HEK293 (cell line): ENCODE measurements around the gene EPAS1.

Experiments
- CTCF ChIA-PET: fragments of 350-600 bp; formaldehyde crosslinking; extraction: SDS; loops from one replicate; lab custom pipeline; 2021; ENCODE audit warnings: antibody characterized with exemption; lab: Yijun Ruan, JAX
- POLR2A ChIA-PET: fragments of 300-600 bp; formaldehyde crosslinking; extraction: SDS; loops from one replicate; lab custom pipeline; 2020; ENCODE audit warnings: antibody characterized with exemption, inconsistent platforms; lab: Yijun Ruan, JAX
- H3K27ac ChIP-seq: fragments of 200-500 bp; sonication (Bioruptor generic); 2 replicates; pipeline ENCODE4 v1.5.1; 2014; ENCODE audit warnings: low read depth, low read length, control low read depth, inconsistent platforms; ENCODE audit errors: extremely low read depth
- H3K36me3 ChIP-seq, 2 experiments: fragments of 200-500 bp in 1 of 2; sonication (Bioruptor generic) in 1 of 2; 1 replicate in 1 of 2; 2 replicates in 1 of 2; pipeline ENCODE4 v1.5.1; 2014 to 2017; ENCODE audit warnings: inconsistent platforms in 2 of 2, low read length in 2 of 2; ENCODE audit not compliant: control insufficient read depth in 2 of 2, insufficient read depth in 1 of 2
- H3K4me1 ChIP-seq: fragments of 200-500 bp; sonication (Bioruptor generic); 2 replicates; pipeline ENCODE4 v1.5.1; 2014; ENCODE audit warnings: mild to moderate bottlenecking, low read length, inconsistent platforms; ENCODE audit not compliant: control insufficient read depth, insufficient read depth
- H3K4me3 ChIP-seq: 2 replicates; pipeline ENCODE4 v1.5.1; 2011; ENCODE audit warnings: low read depth, mild to moderate bottlenecking, control low read depth, low read length, moderate library complexity
- H3K9me3 ChIP-seq: fragments of 200-500 bp; sonication (Bioruptor generic); 2 replicates; pipeline ENCODE4 v1.5.1; 2014; ENCODE audit warnings: low read depth, low read length, inconsistent platforms; ENCODE audit not compliant: control insufficient read depth, insufficient read depth
- BCL11A ChIP-seq: fragments of 450-650 bp; formaldehyde crosslinking; IDR thresholded peaks from 2 replicates; pipeline ENCODE4 v1.5.1; 2016; ENCODE audit warnings: low read depth, missing biosample characterization, missing genetic modification characterization
- BCL6B ChIP-seq: fragments of 450-650 bp; formaldehyde crosslinking; IDR thresholded peaks from 2 replicates; pipeline ENCODE4 v1.5.1; 2017; ENCODE audit warnings: missing biosample characterization, missing genetic modification characterization
- GLIS1 ChIP-seq: fragments of 450-650 bp; formaldehyde crosslinking; IDR thresholded peaks from 2 replicates; pipeline ENCODE4 v1.5.1; 2016; ENCODE audit warnings: missing biosample characterization, missing genetic modification characterization
- GLIS2 ChIP-seq: fragments of 450-650 bp; formaldehyde crosslinking; IDR thresholded peaks from 2 replicates; pipeline ENCODE4 v1.5.1; 2016; ENCODE audit warnings: missing biosample characterization, missing genetic modification characterization
- PRDM4 ChIP-seq: fragments of 450-650 bp; formaldehyde crosslinking; IDR thresholded peaks from 2 replicates; pipeline ENCODE4 v1.5.1; 2017; ENCODE audit warnings: missing biosample characterization, missing genetic modification characterization
- PRDM6 ChIP-seq: fragments of 450-650 bp; formaldehyde crosslinking; IDR thresholded peaks from 2 replicates; pipeline ENCODE4 v1.5.1; 2017; ENCODE audit warnings: missing biosample characterization, missing genetic modification characterization
- SCRT1 ChIP-seq: fragments of 450-650 bp; formaldehyde crosslinking; IDR thresholded peaks from 2 replicates; pipeline ENCODE4 v1.5.1; 2016; ENCODE audit warnings: missing biosample characterization, missing genetic modification characterization, borderline replicate concordance
- SCRT2 ChIP-seq: fragments of 450-650 bp; formaldehyde crosslinking; IDR thresholded peaks from 2 replicates; pipeline ENCODE4 v1.5.1; 2016; ENCODE audit warnings: missing biosample characterization, missing genetic modification characterization
- ZBTB20 ChIP-seq: fragments of 450-650 bp; formaldehyde crosslinking; IDR thresholded peaks from 2 replicates; pipeline ENCODE4 v1.5.1; 2016; ENCODE audit warnings: missing biosample characterization, missing genetic modification characterization
- ZBTB8A ChIP-seq: fragments of 450-650 bp; formaldehyde crosslinking; IDR thresholded peaks from 2 replicates; pipeline ENCODE4 v1.5.1; 2016; ENCODE audit warnings: missing biosample characterization, missing genetic modification characterization
- ZFHX2 ChIP-seq: fragments of 450-650 bp; formaldehyde crosslinking; conservative IDR thresholded peaks from 2 replicates; pipeline ENCODE4 v1.5.1; 2016; ENCODE audit warnings: missing biosample characterization, missing genetic modification characterization
- ZNF114 ChIP-seq: fragments of 450-650 bp; formaldehyde crosslinking; IDR thresholded peaks from 2 replicates; pipeline ENCODE4 v1.5.0; 2017; ENCODE audit warnings: missing biosample characterization, missing genetic modification characterization
- ZNF366 ChIP-seq: fragments of 450-650 bp; formaldehyde crosslinking; conservative IDR thresholded peaks from 2 replicates; pipeline ENCODE4 v1.5.1; 2016; ENCODE audit warnings: missing biosample characterization, missing genetic modification characterization
- ZNF623 ChIP-seq: fragments of 450-650 bp; formaldehyde crosslinking; IDR thresholded peaks from 2 replicates; pipeline ENCODE4 v1.5.1; 2016; ENCODE audit warnings: missing biosample characterization, missing genetic modification characterization
- ZNF76 ChIP-seq: fragments of 450-650 bp; formaldehyde crosslinking; IDR thresholded peaks from 2 replicates; pipeline ENCODE4; 2016; ENCODE audit warnings: low read depth, missing biosample characterization, missing genetic modification characterization, borderline replicate concordance
- ZNF837 ChIP-seq: fragments of 450-650 bp; formaldehyde crosslinking; IDR thresholded peaks from 2 replicates; pipeline ENCODE4 v1.5.1; 2016; ENCODE audit warnings: missing biosample characterization, missing genetic modification characterization

Gene EPAS1

GRCh38 chr2:46407852-46408455 is 110.7 kb downstream of the EPAS1 start:
- Histone ChIP-seq H3K27ac (no peak overlapping the region), H3K36me3 (no peaks in the 10 kb centered on the region), H3K9me3 (no peaks in the 10 kb centered on the region), H3K4me1 (no peaks in the 10 kb centered on the region), H3K4me3 (no peak overlapping the region)
- CTCF ChIA-PET: interaction anchor here (0.6 kb wide), 1 partner anchor 14 kb away, joined by 4 read pairs; no protein-coding TSS in a partner anchor
- no peak for TF ChIP-seq GLIS1 (tag by site-specific recombination)
- TF ChIP-seq ZNF76 (tag by site-specific recombination): no peak
- TF ChIP-seq ZFHX2: no peak
- TF ChIP-seq SCRT1 (tag by site-specific recombination): no peak
- TF ChIP-seq ZNF114: no peak
- POLR2A ChIA-PET: no interaction called here

GRCh38 chr2:46409756-46410155 is 112.5 kb downstream of the EPAS1 start:
- H3K4me3 ChIP-seq: no peak overlapping the region
- no peaks in the 10 kb centered on the region for H3K36me3 ChIP-seq
- H3K9me3 ChIP-seq: no peaks in the 10 kb centered on the region
- H3K27ac ChIP-seq: no peak overlapping the region
- ChIA-PET POLR2A (no interaction called here), CTCF (no interaction called here)
- TF ChIP-seq BCL6B (tag by site-specific recombination) (no peak), ZNF837 (no peak), ZBTB20 (tag by site-specific recombination) (no peak), ZNF366 (tag by site-specific recombination) (no peak), ZBTB8A (no peak), ZNF623 (tag by site-specific recombination) (no peak), GLIS2 (tag by site-specific recombination) (no peak), PRDM6 (tag by site-specific recombination) (no peak), PRDM4 (tag by site-specific recombination) (no peak), SCRT2 (tag by site-specific recombination) (no peak), BCL11A (tag by site-specific recombination) (no peak)
- no peaks in the 10 kb centered on the region for H3K4me1 ChIP-seq
